Stimulated activated CD8-positive, alpha-beta memory T cell treated with anti-CD3 and anti-CD28 coated beads, Interleukin-15, amount 100 ng/mL, for 48 hours (primary cell): Measurements from ENCODE around the gene LYPD8.
"Not testable (repeated sequence)": the region's sequence is repeated elsewhere in the genome, so short reads cannot be mapped to it uniquely, and the experiment has no call there.

ENCODE experiments used
- DNase-seq, 2 donors: peaks; one replicate each; pipeline ENCODE4 v3.0.0-alpha.2; 2020; ENCODE audit warnings: low read depth in 2 of 2

LYPD8 gene

DNA sequence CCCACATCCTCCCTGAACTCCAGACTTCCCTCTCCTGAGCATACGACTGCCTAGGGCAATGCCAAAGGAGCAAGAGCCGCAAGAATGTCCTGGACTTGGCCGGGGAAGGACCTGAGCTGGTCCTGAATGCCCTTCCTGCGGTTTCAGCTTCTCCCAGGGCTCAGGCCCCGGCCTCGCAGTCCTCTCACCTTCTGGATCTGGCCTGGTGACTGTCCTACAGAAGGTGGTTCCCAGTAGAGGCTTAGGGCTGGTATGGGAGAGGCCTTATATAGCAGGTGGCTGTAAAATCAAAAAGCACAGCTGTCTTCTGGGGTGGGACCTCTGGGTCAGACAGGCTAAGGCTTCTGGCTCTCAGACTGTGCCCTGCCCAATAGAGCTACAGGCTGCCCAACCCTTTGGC is at the start of gene LYPD8:
Gene LYPD8, minus strand, starts transcription at position 243 of the 400 bp plus-strand sequence. CDS start 4,678 bp downstream, outside the sequence.
- DNase-seq = no peak

- no peak for DNase-seq
These were observed 49.5 kb upstream of the LYPD8 start for GRCh38 chr1:248804771-248805681.

DNA sequence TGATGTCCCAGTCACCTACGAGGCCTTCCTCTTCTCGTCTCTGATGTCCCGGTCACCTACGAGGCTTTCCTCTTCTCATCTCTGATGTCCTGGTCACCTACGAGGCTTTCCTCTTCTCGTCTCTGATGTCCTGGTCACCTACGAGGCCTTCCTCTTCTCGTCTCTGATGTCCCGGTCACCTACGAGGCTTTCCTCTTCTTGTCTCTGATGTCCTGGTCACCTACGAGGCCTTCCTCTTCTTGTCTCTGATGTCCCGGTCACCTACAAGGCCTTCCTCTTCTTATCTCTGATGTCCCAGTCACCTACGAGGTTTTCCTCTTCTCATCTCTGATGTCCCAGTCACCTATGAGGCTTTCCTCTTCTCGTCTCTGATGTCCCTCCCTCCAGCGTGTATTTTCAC is 47.9 kb upstream of the LYPD8 start:
- DNase-seq = not testable (repeated sequence)

- DNase-seq = no peak
These were observed 46.9 kb upstream of the LYPD8 start for GRCh38 chr1:248802454-248802853.

DNA sequence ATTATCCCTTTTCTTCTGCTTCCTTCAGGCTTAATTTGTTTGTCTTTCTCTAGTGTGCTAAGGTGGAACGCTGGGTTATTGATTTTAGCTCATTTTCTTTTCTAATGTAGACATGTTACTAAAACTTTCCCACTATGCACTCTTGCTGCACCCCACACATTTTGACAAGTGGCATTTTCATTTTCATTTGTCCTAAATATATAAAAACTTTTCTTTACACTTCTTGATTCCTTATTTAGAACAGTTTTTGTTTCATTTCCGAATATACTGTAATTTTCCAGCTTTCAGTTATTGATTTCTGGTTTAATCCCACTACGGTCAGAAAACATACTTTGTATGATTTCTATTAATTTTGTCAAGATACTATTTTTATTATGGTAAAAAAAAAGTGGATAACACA is 44.9 kb upstream of the LYPD8 start:
- DNase-seq = no peak

GRCh38 chr1:248798791-248799190 is 43.2 kb upstream of the LYPD8 start:
- DNase-seq = no peak

GRCh38 chr1:248794663-248795062 is 39.1 kb upstream of the LYPD8 start:
- DNase-seq = not testable (repeated sequence)

GRCh38 chr1:248793592-248793991 is 38.0 kb upstream of the LYPD8 start:
- DNase-seq = no peak

- no peak for DNase-seq
These were observed 36.8 kb upstream of the LYPD8 start for GRCh38 chr1:248792342-248792741.

GRCh38 chr1:248791010-248791409 is 35.5 kb upstream of the LYPD8 start:
- DNase-seq = no peak

DNA sequence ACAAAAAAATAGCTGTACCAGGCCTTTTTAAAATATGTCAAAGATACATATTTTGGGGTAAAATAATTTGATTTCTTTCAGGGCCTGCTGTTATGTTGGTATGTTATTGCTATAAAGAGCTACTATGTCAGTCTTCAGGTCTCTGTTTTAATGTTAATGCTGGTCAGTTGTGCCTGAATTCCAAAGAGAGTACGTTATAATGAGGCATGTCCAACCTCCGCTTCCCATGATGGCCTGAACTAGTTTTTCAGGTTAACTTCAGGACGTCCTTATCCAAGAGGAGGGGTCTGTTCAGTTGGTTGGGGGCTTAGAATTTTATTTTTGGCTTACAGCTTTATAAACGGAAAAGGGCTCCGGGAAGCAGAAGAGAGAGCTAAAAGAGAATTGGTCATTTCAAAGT is 34.9 kb upstream of the LYPD8 start:
- no peak for DNase-seq

- not testable (repeated sequence) for DNase-seq
These were observed 33.8 kb upstream of the LYPD8 start for GRCh38 chr1:248789337-248789736.

GRCh38 chr1:248788327-248788726 is 32.8 kb upstream of the LYPD8 start:
- DNase-seq = no peak

GRCh38 chr1:248787430-248787829 is 31.9 kb upstream of the LYPD8 start:
- DNase-seq = no peak

DNA sequence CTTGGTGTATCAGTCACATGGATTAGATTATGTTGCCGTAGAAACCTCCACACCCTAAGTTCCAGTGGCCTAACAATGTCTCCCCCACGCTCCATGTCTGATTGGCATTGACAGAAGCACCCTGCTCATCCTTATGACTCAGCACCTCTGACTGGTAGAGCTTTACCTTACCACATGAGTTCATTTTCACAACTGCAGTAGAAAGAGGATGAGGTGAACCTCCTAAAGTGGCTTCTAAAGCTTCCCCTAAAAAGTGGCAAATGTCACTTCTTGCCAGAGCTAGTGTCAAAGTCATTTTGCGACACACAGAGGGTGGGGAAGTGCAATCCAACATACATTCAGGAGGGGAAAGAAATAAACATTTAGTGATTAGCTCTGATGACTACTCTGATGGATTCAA is 30.6 kb upstream of the LYPD8 start:
- DNase-seq = no peak

GRCh38 chr1:248783367-248783766 is 27.8 kb upstream of the LYPD8 start:
- DNase-seq = no peak

GRCh38 chr1:248782416-248783141 is 27.0 kb upstream of the LYPD8 start:
- DNase-seq = no peak

- no peak for DNase-seq
These were observed 23.8 kb upstream of the LYPD8 start for GRCh38 chr1:248779350-248779749.

GRCh38 chr1:248778906-248779305 is 23.3 kb upstream of the LYPD8 start:
- no peak for DNase-seq

DNA sequence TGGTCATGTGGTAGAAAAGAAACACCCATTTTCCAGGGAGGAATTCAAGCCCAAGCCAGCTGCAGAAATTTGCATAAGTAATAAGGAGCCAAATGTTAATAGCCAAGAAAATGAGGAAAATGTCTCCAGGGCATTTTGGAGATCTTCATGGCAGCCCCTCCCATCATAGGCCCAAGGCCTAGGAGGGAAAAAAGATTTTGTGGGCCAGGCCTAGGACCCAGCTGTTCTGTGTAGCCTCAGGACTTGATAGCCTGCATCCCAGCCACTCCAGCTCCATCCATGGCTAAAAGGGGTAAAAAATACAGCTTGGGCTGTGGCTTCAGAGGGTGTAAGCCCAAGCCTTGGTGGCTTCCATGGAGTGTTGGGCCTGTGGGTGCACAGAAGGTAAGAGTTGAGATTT is 21.4 kb upstream of the LYPD8 start:
- no peak for DNase-seq

GRCh38 chr1:248775441-248775840 is 19.9 kb upstream of the LYPD8 start:
- no peak for DNase-seq

DNA sequence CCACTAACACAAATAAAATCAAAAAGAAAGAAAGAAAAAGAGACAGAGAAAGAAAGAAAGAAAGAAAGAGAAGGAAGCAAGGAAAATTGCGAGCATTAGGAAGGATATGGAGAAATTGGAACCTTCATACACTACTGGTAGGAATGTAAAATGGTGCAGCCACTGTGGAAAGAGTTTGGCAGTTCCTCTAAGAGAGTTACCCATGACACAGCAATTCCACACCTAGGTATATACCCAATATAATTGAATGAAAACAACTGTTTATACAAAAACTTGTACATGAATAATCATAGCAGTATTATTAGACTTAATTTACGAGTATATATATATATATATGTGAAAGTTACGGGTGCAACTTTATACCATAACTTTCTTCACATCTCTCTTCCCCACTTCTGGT is 4.1 kb upstream of the LYPD8 start:
- DNase-seq = no peak

GRCh38 chr1:248758352-248758751 is 2.8 kb upstream of the LYPD8 start:
- no peak for DNase-seq
